HEK293T (cell line): Measurements from ENCODE around the gene ABO.

Experiments
- CTCF ChIA-PET: fragments of 350-600 bp; formaldehyde crosslinking; extraction: SDS; loops from one replicate; lab custom pipeline; 2021; ENCODE audit warnings: antibody characterized with exemption, inconsistent platforms; lab: Yijun Ruan, JAX
- POLR2A ChIA-PET: fragments of 350-600 bp; formaldehyde crosslinking; extraction: SDS; loops from one replicate; lab custom pipeline; 2020; ENCODE audit warnings: antibody characterized with exemption, inconsistent platforms; lab: Yijun Ruan, JAX
- DNase-seq: peaks from one replicate; pipeline ENCODE4 v3.0.0; 2012; ENCODE audit warnings: mixed read lengths; ENCODE audit errors: extremely low spot score
- ARNT ChIP-seq: fragments of 450-650 bp; IDR thresholded peaks from 2 replicates; pipeline ENCODE4 v1.6.1; 2017; ENCODE audit warnings: mild to moderate bottlenecking
- BHLHE40 ChIP-seq: fragments of 450-650 bp; IDR thresholded peaks from 2 replicates; pipeline ENCODE4 v1.6.1; 2016; ENCODE audit warnings: mild to moderate bottlenecking, moderate library complexity, borderline replicate concordance
- CTBP1 ChIP-seq: fragments of 450-650 bp; IDR thresholded peaks from 2 replicates; pipeline ENCODE4 v1.6.1; 2016; ENCODE audit warnings: borderline replicate concordance
- ELF4 ChIP-seq: fragments of 450-650 bp; IDR thresholded peaks from 2 replicates; pipeline ENCODE4 v1.6.1; 2017; ENCODE audit warnings: antibody characterized with exemption
- FOXA1 ChIP-seq: fragments of 450-650 bp; IDR thresholded peaks from 2 replicates; pipeline ENCODE4 v1.6.1; 2016; ENCODE audit warnings: mild to moderate bottlenecking
- FOXK2 ChIP-seq: fragments of 450-650 bp; IDR thresholded peaks from 2 replicates; pipeline ENCODE4 v1.6.1; 2016; ENCODE audit warnings: mild to moderate bottlenecking
- FOXM1 ChIP-seq: fragments of 450-650 bp; IDR thresholded peaks from 2 replicates; pipeline ENCODE4 v1.6.1; 2017; ENCODE audit warnings: mild to moderate bottlenecking, borderline replicate concordance
- HDGF ChIP-seq: fragments of 450-650 bp; IDR thresholded peaks from 2 replicates; pipeline ENCODE4 v1.6.1; 2017; ENCODE audit warnings: antibody characterized with exemption, borderline replicate concordance
- L3MBTL2 ChIP-seq: fragments of 450-650 bp; conservative IDR thresholded peaks from 2 replicates; pipeline ENCODE4 v1.6.1; 2016; ENCODE audit warnings: mild to moderate bottlenecking
- LEF1 ChIP-seq: fragments of 450-650 bp; IDR thresholded peaks from 2 replicates; pipeline ENCODE4 v1.6.1; 2017; ENCODE audit warnings: mild to moderate bottlenecking, borderline replicate concordance
- NFRKB ChIP-seq: fragments of 450-650 bp; IDR thresholded peaks from 2 replicates; pipeline ENCODE4 v1.6.1; 2016; ENCODE audit warnings: mild to moderate bottlenecking, moderate library complexity
- PKNOX1 ChIP-seq: fragments of 450-650 bp; IDR thresholded peaks from 2 replicates; pipeline ENCODE4 v1.6.1; 2016
- SP1 ChIP-seq: fragments of 450-650 bp; IDR thresholded peaks from 2 replicates; pipeline ENCODE4 v1.6.1; 2017
- SUZ12 ChIP-seq: fragments of 450-650 bp; IDR thresholded peaks from 2 replicates; pipeline ENCODE4 v1.6.1; 2016; ENCODE audit warnings: mild to moderate bottlenecking
- TARDBP ChIP-seq: fragments of 450-650 bp; IDR thresholded peaks from 2 replicates; pipeline ENCODE4 v1.6.1; 2016
- ZNF384 ChIP-seq: fragments of 450-650 bp; IDR thresholded peaks from 2 replicates; pipeline ENCODE4 v1.6.1; 2016

The ABO gene

GRCh38 chr9:133250741-133251170, 24.2 kb downstream of the ABO start:
- no peak for DNase-seq
- TF ChIP-seq BHLHE40 (no peak), FOXK2 (no peak), HDGF (no peak), PKNOX1 (no peak), ZNF384 (no peak)
- ChIA-PET POLR2A (no interaction called here), CTCF (no interaction called here)

- ChIA-PET CTCF (no interaction called here), POLR2A (no interaction called here)
- TF ChIP-seq L3MBTL2 = no peak
- no peak for TF ChIP-seq BHLHE40
- TF ChIP-seq FOXM1 = no peak
- TF ChIP-seq LEF1 = no peak
- TF ChIP-seq ELF4 = no peak
- TF ChIP-seq SUZ12 = no peak
- no peak for TF ChIP-seq SP1
- TF ChIP-seq NFRKB = no peak
- no peak for TF ChIP-seq HDGF
- no peak for TF ChIP-seq TARDBP
- TF ChIP-seq CTBP1 = no peak
- TF ChIP-seq FOXK2 = no peak
- no peak for TF ChIP-seq PKNOX1
- TF ChIP-seq FOXA1 = no peak
- TF ChIP-seq ZNF384 = no peak
- TF ChIP-seq ARNT = no peak
- DNase-seq = no peak
Observed at GRCh38 chr9:133249337-133249736, 25.7 kb downstream of the ABO start.

- CTCF ChIA-PET = no interaction called here
- POLR2A ChIA-PET = no interaction called here
- TF ChIP-seq FOXA1 = no peak
- no peak for TF ChIP-seq FOXK2
- TF ChIP-seq PKNOX1 = no peak
- TF ChIP-seq TARDBP = no peak
- TF ChIP-seq SP1 = no peak
- no peak for TF ChIP-seq L3MBTL2
- TF ChIP-seq ELF4 = no peak
- TF ChIP-seq NFRKB = no peak
- TF ChIP-seq LEF1 = no peak
- TF ChIP-seq SUZ12 = no peak
- no peak for TF ChIP-seq HDGF
- TF ChIP-seq BHLHE40 = no peak
- no peak for DNase-seq
Observed at GRCh38 chr9:133248726-133249295, 26.2 kb downstream of the ABO start.

GRCh38 chr9:133247632-133248031, 27.4 kb downstream of the ABO start:
- TF ChIP-seq PKNOX1 (no peak), SP1 (no peak), SUZ12 (no peak), FOXK2 (no peak), HDGF (no peak)
- ChIA-PET CTCF (interaction anchor here (0.6 kb wide), 1 partner anchor 82 kb away, joined by 3 read pairs; no protein-coding TSS in a partner anchor), POLR2A (no interaction called here)
- no peak for DNase-seq

GRCh38 chr9:133246991-133247390, 28.0 kb downstream of the ABO start:
- TF ChIP-seq ZNF384 (no peak), LEF1 (no peak), TARDBP (no peak), FOXK2 (no peak), ARNT (no peak), PKNOX1 (no peak), L3MBTL2 (no peak)
- DNase-seq = no peak
- ChIA-PET CTCF (no interaction called here), POLR2A (no interaction called here)

- POLR2A ChIA-PET = no interaction called here
- DNase-seq = no peak
- TF ChIP-seq SP1 = no peak
- CTCF ChIA-PET = interaction anchor here (0.6 kb wide), 1 partner anchor 24 kb away, joined by 5 read pairs; no protein-coding TSS in a partner anchor
Observed at GRCh38 chr9:133246562-133246961, 28.4 kb downstream of the ABO start.
